Stimulated activated naive CD8-positive, alpha-beta T cell treated with anti-CD3 and anti-CD28 coated beads, Interleukin-15, amount 100 ng/mL, for 72 hours (primary cell): ENCODE measurements around the gene CPN2.

Experiments
- ATAC-seq: fragments of 150-1000 bp; cut with Tn5 transposase; 2 replicates; pipeline ENCODE4 v1.10.0; 2021; ENCODE audit warnings: mild to moderate bottlenecking, moderate library complexity
- DNase-seq, 2 donors: peaks; one replicate each; pipeline ENCODE4 v3.0.0; 2021 to 2022
- H3K27ac Mint-ChIP-seq, 2 donors: one replicate each; pipeline ENCODE4 v1.8.0; 2022; ENCODE audit warnings: mild to moderate bottlenecking in 2 of 2, mixed read lengths in 2 of 2, moderate library complexity in 2 of 2
- H3K27me3 Mint-ChIP-seq: one replicate; pipeline ENCODE4 v1.8.0; 2022; ENCODE audit warnings: mixed read lengths
- H3K4me1 Mint-ChIP-seq: one replicate; pipeline ENCODE4 v1.8.0; 2022; ENCODE audit warnings: mild to moderate bottlenecking, mixed read lengths
- H3K4me3 Mint-ChIP-seq, 2 donors: one replicate each; pipeline ENCODE4 v1.8.0; 2022; ENCODE audit warnings: mild to moderate bottlenecking in 2 of 2, mixed read lengths in 2 of 2, moderate library complexity in 1 of 2
- H3K9me3 Mint-ChIP-seq, 2 donors: one replicate each; pipeline ENCODE4 v1.8.0; 2022; ENCODE audit warnings: mixed read lengths in 2 of 2

The CPN2 gene

GRCh38 chr3:194370753-194371152, 19.6 kb upstream of the CPN2 start:
- Mint-ChIP-seq H3K27me3 (peaks cover 69% of the 10 kb centered on the region), H3K9me3 (no peaks in the 10 kb centered on the region), H3K4me3 (no peak overlapping the region), H3K4me1 (peaks cover 12% of the 10 kb centered on the region), H3K27ac (no peak overlapping the region)
- DNase-seq (no peak), ATAC-seq (no peak)

DNA sequence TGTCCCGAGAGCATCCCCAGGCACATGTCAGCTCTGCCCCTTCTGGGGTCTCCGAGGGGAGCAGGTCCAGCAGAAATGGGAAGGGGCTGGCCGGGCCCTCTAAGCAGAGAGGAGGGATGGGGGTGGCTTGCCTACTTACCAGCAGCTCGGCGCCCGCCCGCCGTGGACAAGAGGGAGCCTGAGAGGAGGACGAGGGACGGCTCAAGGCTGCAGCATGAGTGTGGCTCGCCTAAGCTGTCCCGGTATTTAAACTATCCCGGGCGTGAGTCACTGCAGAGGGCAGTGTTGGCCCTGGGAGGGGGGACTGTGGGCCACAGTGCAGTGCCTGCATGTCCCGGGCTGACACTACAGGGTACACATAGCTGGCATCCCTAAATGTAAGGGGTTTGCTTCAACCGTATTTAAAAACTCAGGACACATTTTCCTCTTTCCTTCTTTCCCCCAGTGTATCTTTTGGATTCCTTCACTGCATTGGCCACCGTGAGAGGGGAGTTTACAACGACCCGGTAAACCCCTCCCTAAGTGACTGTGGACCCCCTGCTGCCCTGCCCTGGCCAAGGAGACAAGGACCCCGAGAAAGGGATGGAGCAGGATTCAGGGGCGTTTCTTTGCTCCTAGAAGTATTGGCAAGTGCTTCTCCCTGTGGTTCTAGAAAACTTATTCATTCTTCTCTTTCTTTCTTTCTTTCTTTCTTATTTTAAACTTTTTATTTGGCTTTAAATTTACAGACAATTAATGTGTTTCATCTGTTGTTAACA, 18.6 kb upstream of the CPN2 start, which contains the start of gene LRRC15:
Gene LRRC15 (minus strand): TSS at position 222 of the 758 bp plus-strand sequence. CDS start 8,700 bp downstream, outside the sequence.
- Mint-ChIP-seq H3K27ac (peak within 1 kb of the TSS in 1 of 2 donors; percentile 74), H3K4me3 (no peak within 1 kb of the TSS), H3K9me3 (no peaks in the 10 kb centered on the region), H3K27me3 (peaks cover 59% of the 10 kb centered on the region), H3K4me1 (peaks cover 12% of the 10 kb centered on the region)
- peak; percentile 56 for ATAC-seq
- no peak for DNase-seq

GRCh38 chr3:194368918-194369317, 17.8 kb upstream of the CPN2 start:
- Mint-ChIP-seq H3K4me1 (peaks cover 12% of the 10 kb centered on the region), H3K9me3 (no peaks in the 10 kb centered on the region), H3K27ac (no peak overlapping the region), H3K4me3 (no peak overlapping the region), H3K27me3 (peaks cover 58% of the 10 kb centered on the region)
- ATAC-seq = no peak
- DNase-seq = no peak

GRCh38 chr3:194367992-194368841, 17.1 kb upstream of the CPN2 start:
- H3K9me3 Mint-ChIP-seq = no peaks in the 10 kb centered on the region
- DNase-seq (no peak), ATAC-seq (no peak)
- peaks cover 58% of the 10 kb centered on the region for H3K27me3 Mint-ChIP-seq
- H3K4me3 Mint-ChIP-seq = no peak overlapping the region
- peaks cover 12% of the 10 kb centered on the region for H3K4me1 Mint-ChIP-seq
- H3K27ac Mint-ChIP-seq = no peak overlapping the region

GRCh38 chr3:194365978-194366490, 14.9 kb upstream of the CPN2 start:
- H3K27me3 Mint-ChIP-seq = peaks cover 43% of the 10 kb centered on the region
- H3K27ac Mint-ChIP-seq = no peak overlapping the region
- H3K4me1 Mint-ChIP-seq = peaks cover 12% of the 10 kb centered on the region
- DNase-seq (no peak), ATAC-seq (no peak)
- no peak overlapping the region for H3K4me3 Mint-ChIP-seq
- H3K9me3 Mint-ChIP-seq = no peaks in the 10 kb centered on the region

DNA sequence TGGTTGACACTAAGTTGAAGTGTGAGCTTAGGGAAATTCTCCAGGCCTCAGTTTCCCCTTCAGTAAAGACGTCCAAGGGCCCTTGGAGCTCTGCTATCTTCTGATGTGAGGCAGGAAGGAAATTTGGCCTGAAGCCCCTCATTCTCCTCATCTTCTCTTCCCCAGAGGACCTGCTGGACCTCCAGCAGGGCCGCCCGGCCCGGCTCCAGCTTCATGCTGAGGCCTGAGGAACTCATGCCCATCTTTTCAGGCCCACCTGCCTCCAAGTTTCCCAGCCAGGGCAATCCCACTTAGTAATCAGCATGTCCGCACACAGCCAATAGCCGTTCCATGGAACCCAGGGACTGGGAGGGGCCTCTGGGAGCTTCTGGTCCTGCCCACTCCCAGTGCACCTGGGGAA, 14.4 kb upstream of the CPN2 start:
- DNase-seq = no peak
- Mint-ChIP-seq H3K27me3 (peaks cover 39% of the 10 kb centered on the region), H3K9me3 (no peaks in the 10 kb centered on the region), H3K4me3 (no peak overlapping the region), H3K4me1 (peaks cover 12% of the 10 kb centered on the region), H3K27ac (no peak overlapping the region)
- ATAC-seq = no peak

- Mint-ChIP-seq H3K9me3 (no peaks in the 10 kb centered on the region), H3K27me3 (peaks cover 35% of the 10 kb centered on the region), H3K4me1 (peaks cover 9% of the 10 kb centered on the region), H3K4me3 (no peak overlapping the region), H3K27ac (no peak overlapping the region)
- ATAC-seq (no peak), DNase-seq (no peak)
Observed at GRCh38 chr3:194364652-194365434, 13.7 kb upstream of the CPN2 start.

GRCh38 chr3:194364314-194364651, 13.2 kb upstream of the CPN2 start:
- Mint-ChIP-seq H3K4me3 (no peak overlapping the region), H3K27ac (peak overlapping the region in 1 of 2 donors; percentile 49), H3K27me3 (peaks cover 34% of the 10 kb centered on the region), H3K4me1 (peaks cover 4% of the 10 kb centered on the region), H3K9me3 (no peaks in the 10 kb centered on the region)
- DNase-seq (no peak), ATAC-seq (no peak)

GRCh38 chr3:194360568-194360967, 9.4 kb upstream of the CPN2 start:
- Mint-ChIP-seq H3K4me1 (no peaks in the 10 kb centered on the region), H3K9me3 (no peaks in the 10 kb centered on the region), H3K27me3 (peaks cover 7% of the 10 kb centered on the region), H3K4me3 (no peak overlapping the region), H3K27ac (peak overlapping the region in 1 of 2 donors; percentile 69)
- no peak for DNase-seq
- no peak for ATAC-seq

- Mint-ChIP-seq H3K27ac (no peak overlapping the region), H3K4me3 (no peak overlapping the region), H3K9me3 (no peaks in the 10 kb centered on the region), H3K27me3 (peaks cover 7% of the 10 kb centered on the region), H3K4me1 (no peaks in the 10 kb centered on the region)
- DNase-seq (no peak), ATAC-seq (no peak)
Observed at GRCh38 chr3:194357681-194358080, 6.6 kb upstream of the CPN2 start.

DNA sequence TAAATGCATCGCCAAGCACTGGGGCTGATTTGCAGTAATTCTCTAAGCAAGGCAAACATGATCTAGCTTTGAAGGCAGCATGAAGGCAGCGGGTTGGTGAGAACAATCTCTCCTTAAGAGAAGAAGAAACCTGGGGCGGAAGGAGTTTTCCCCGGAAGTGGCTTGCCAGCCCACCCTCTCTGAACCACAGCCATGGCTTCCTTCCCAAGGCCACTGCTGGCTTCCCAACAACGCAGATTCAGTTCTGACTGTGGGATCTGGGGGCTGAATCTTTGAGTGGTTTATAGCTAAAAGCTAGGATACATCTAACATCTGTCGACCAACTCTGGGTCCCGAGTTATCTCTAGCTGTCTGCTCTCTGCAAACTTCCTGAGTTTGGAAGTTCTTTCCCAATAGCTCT, 4.3 kb upstream of the CPN2 start:
- Mint-ChIP-seq H3K27ac (no peak overlapping the region), H3K4me1 (no peaks in the 10 kb centered on the region), H3K4me3 (no peak overlapping the region), H3K9me3 (no peaks in the 10 kb centered on the region), H3K27me3 (peaks cover 7% of the 10 kb centered on the region)
- ATAC-seq = no peak
- no peak for DNase-seq

DNA sequence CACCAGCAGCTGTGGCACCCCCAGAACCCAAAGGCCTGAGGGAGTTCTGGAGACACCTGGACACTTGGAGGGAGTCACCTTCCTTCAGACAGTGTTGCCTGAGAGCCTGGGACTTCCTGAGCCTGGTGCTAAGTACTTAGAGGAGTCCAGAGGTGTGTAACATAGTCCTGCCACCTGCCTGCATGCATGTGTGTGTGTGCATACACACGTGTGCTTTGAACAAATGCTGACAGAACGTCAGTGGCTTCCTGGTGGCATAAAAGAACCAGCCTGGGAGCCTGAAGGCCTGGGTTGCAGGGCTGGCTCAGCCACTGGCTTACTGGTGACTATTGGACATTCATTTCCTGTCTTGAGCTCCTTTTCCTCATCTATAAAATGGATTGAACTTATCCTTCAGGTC, 3.2 kb upstream of the CPN2 start:
- Mint-ChIP-seq H3K27ac (no peak overlapping the region), H3K4me3 (no peak overlapping the region), H3K4me1 (peaks cover 5% of the 10 kb centered on the region), H3K27me3 (no peaks in the 10 kb centered on the region), H3K9me3 (no peaks in the 10 kb centered on the region)
- ATAC-seq = no peak
- no peak for DNase-seq

GRCh38 chr3:194352667-194353246, 1.6 kb upstream of the CPN2 start:
- no peak overlapping the region for H3K4me3 Mint-ChIP-seq
- ATAC-seq (peak; percentile 42), DNase-seq (no peak)
- H3K9me3 Mint-ChIP-seq = no peaks in the 10 kb centered on the region
- H3K4me1 Mint-ChIP-seq = peaks cover 5% of the 10 kb centered on the region
- no peak overlapping the region for H3K27ac Mint-ChIP-seq
- H3K27me3 Mint-ChIP-seq = no peaks in the 10 kb centered on the region

GRCh38 chr3:194351952-194352536, 916 bp upstream of the CPN2 start:
- Mint-ChIP-seq H3K27me3 (no peaks in the 10 kb centered on the region), H3K4me1 (peaks cover 5% of the 10 kb centered on the region), H3K27ac (no peak overlapping the region), H3K4me3 (no peak overlapping the region), H3K9me3 (no peaks in the 10 kb centered on the region)
- DNase-seq (no peak), ATAC-seq (peak; percentile 31)

GRCh38 chr3:194350726-194351071, 429 bp downstream of the CPN2 start:
- peaks cover 5% of the 10 kb centered on the region for H3K4me1 Mint-ChIP-seq
- DNase-seq (no peak), ATAC-seq (no peak)
- H3K4me3 Mint-ChIP-seq = no peak overlapping the region
- peaks cover 7% of the 10 kb centered on the region for H3K27me3 Mint-ChIP-seq
- peak overlapping the region in 1 of 2 donors; percentile 84 for H3K27ac Mint-ChIP-seq
- H3K9me3 Mint-ChIP-seq = no peaks in the 10 kb centered on the region
